ENCODE measurements around the gene THRB.

- TF ChIP-seq, protein P1, sequence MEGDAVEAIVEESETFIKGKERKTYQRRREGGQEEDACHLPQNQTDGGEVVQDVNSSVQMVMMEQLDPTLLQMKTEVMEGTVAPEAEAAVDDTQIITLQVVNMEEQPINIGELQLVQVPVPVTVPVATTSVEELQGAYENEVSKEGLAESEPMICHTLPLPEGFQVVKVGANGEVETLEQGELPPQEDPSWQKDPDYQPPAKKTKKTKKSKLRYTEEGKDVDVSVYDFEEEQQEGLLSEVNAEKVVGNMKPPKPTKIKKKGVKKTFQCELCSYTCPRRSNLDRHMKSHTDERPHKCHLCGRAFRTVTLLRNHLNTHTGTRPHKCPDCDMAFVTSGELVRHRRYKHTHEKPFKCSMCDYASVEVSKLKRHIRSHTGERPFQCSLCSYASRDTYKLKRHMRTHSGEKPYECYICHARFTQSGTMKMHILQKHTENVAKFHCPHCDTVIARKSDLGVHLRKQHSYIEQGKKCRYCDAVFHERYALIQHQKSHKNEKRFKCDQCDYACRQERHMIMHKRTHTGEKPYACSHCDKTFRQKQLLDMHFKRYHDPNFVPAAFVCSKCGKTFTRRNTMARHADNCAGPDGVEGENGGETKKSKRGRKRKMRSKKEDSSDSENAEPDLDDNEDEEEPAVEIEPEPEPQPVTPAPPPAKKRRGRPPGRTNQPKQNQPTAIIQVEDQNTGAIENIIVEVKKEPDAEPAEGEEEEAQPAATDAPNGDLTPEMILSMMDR (IDR thresholded peaks at IDR 0.05) = no peak
- no peak for TF ChIP-seq POLR2A (IDR thresholded peaks at IDR 0.05)
Measured at GRCh38 chr3:24137334-24137733, 357.3 kb downstream of the THRB start.

All from esophagus squamous epithelium (tissue), 4 donors.